Fibroblast of skin of left quadriceps (primary cell): ENCODE data around the gene RAP1GAP2.
"Not testable (repeated sequence)": the region's sequence is repeated elsewhere in the genome, so short reads cannot be mapped to it uniquely, and the experiment has no call there.

Source experiments
- DNase-seq, 2 experiments: peaks; one replicate each; pipeline ENCODE4 v3.0.0-alpha.2; 2013; ENCODE audit warnings: low read depth in 2 of 2

The RAP1GAP2 gene

GRCh38 chr17:2814481-2815341, 18.5 kb downstream of the RAP1GAP2 start:
- no peak for DNase-seq

- no peak for DNase-seq
Measured at GRCh38 chr17:2815781-2816185, 19.5 kb downstream of the RAP1GAP2 start.

- DNase-seq = no peak
Measured at GRCh38 chr17:2816688-2817087, 20.4 kb downstream of the RAP1GAP2 start.

- not testable (repeated sequence) for DNase-seq
Measured at GRCh38 chr17:2819294-2819693, 23.1 kb downstream of the RAP1GAP2 start.

GRCh38 chr17:2819921-2820501, 23.8 kb downstream of the RAP1GAP2 start:
- DNase-seq = no peak

- no peak for DNase-seq
Measured at GRCh38 chr17:2821868-2822267, 25.6 kb downstream of the RAP1GAP2 start.

GRCh38 chr17:2822358-2822757, 26.1 kb downstream of the RAP1GAP2 start:
- DNase-seq = no peak

- no peak for DNase-seq
Measured at GRCh38 chr17:2825253-2825970, 29.2 kb downstream of the RAP1GAP2 start.

- DNase-seq = no peak
Measured at GRCh38 chr17:2828397-2829038, 32.3 kb downstream of the RAP1GAP2 start.

GRCh38 chr17:2830678-2831077, 34.4 kb downstream of the RAP1GAP2 start:
- DNase-seq = no peak

- DNase-seq = no peak
Measured at GRCh38 chr17:2835780-2836179, 39.5 kb downstream of the RAP1GAP2 start.

- DNase-seq = no peak
Measured at GRCh38 chr17:2837147-2837561, 40.9 kb downstream of the RAP1GAP2 start.

GRCh38 chr17:2841606-2842005, 45.4 kb downstream of the RAP1GAP2 start:
- no peak for DNase-seq

GRCh38 chr17:2842464-2842863, 46.2 kb downstream of the RAP1GAP2 start:
- no peak for DNase-seq

GRCh38 chr17:2844416-2844815, 48.2 kb downstream of the RAP1GAP2 start:
- no peak for DNase-seq

GRCh38 chr17:2847381-2848333, 51.4 kb downstream of the RAP1GAP2 start:
- no peak for DNase-seq

GRCh38 chr17:2849327-2849670, 53.1 kb downstream of the RAP1GAP2 start:
- no peak for DNase-seq

- DNase-seq = no peak
Measured at GRCh38 chr17:2850991-2851390, 54.8 kb downstream of the RAP1GAP2 start.

GRCh38 chr17:2851615-2852014, 55.4 kb downstream of the RAP1GAP2 start:
- DNase-seq = no peak

GRCh38 chr17:2852221-2852620, 56.0 kb downstream of the RAP1GAP2 start:
- no peak for DNase-seq

- DNase-seq = no peak
Measured at GRCh38 chr17:2852729-2853282, 56.6 kb downstream of the RAP1GAP2 start.
